ENCODE results near the gene ZNF436. TPM values are rescaled to one million over a fixed set of nuclear protein-coding genes. Genes with fewer than 3 reads are reported as not detected.

ZNF436 gene
- polyA plus RNA-seq, 1 donor (not counting 4 experiments of a cell fraction or from before 2014, with no cell fraction given) = 12.6 TPM

- Histone ChIP-seq H3K36me3 (ENCODE audit: control insufficient read depth in 2 of 2, extremely low read depth in 1 of 2, insufficient read depth in 2 of 2, low read length in 2 of 2) (peaks cover 0 to 1% of the 10 kb centered on the region in 2 experiments), H3K9me3 (ENCODE audit: control insufficient read depth, low read depth, low read length) (no peaks in the 10 kb centered on the region), H3K27ac (ENCODE audit: control insufficient read depth, insufficient read depth, low read length) (peak overlapping the region; percentile 97), H3K4me2 (ENCODE audit: control insufficient read depth, extremely low read depth, insufficient read depth, low read depth, low read length) (peak overlapping the region; percentile 87), H4K20me1 (ENCODE audit: control insufficient read depth, extremely low read depth, insufficient read depth, low read length) (no peaks in the 10 kb centered on the region), H3K27me3 (ENCODE audit: control insufficient read depth, extremely low read depth, insufficient read depth, low read length) (no peaks in the 10 kb centered on the region), H3K9me1 (ENCODE audit: control insufficient read depth, extremely low read depth, insufficient read depth, low read length) (peaks cover 3% of the 10 kb centered on the region), H3K4me3 (ENCODE audit: control insufficient read depth in 2 of 3, extremely low read depth in 1 of 3, insufficient read depth in 2 of 3, low read depth in 1 of 3, low read length in 3 of 3) (peak overlapping the region in 2 of 3 experiments; percentile 73 to 100), H3K4me1 (ENCODE audit: control insufficient read depth, extremely low read depth, insufficient read depth, low read length) (peaks cover 35% of the 10 kb centered on the region), H2AFZ (ENCODE audit: control insufficient read depth, low read length) (no peak overlapping the region), H3K79me2 (ENCODE audit: control insufficient read depth, insufficient read depth, low read length) (peaks cover 16% of the 10 kb centered on the region), H3K9ac (ENCODE audit: control insufficient read depth, extremely low read depth, insufficient read depth, low read length) (peak overlapping the region; percentile 97)
- TF ChIP-seq EZH2 (IDR thresholded peaks at IDR 0.05; ENCODE audit: low read length) = no peak
- no peak for TF ChIP-seq CTCF (optimal IDR thresholded peaks at IDR 0.05 in 1 of 3, IDR thresholded peaks at IDR 0.05 in 1 of 3, conservative IDR thresholded peaks at IDR 0.05 in 1 of 3; ENCODE audit: extremely low read depth in 1 of 3, insufficient read depth in 2 of 3, low read length in 3 of 3)
- dilution Hi-C loops (cut with MboI; ENCODE audit: extremely low pct_ligation_motif_present, low sequenced_read_pairs) = no loop called here
- DNase-seq (ENCODE audit: low read depth, low spot score) = no peak
- FAIRE-seq = no peak
Measured at GRCh38 chr1:23370330-23370708, 683 bp upstream of the ZNF436 start.

GRCh38 chr1:23368562-23369334 lies 888 bp downstream of the ZNF436 start:
- Histone ChIP-seq H3K27me3 (ENCODE audit: control insufficient read depth, extremely low read depth, insufficient read depth, low read length) (no peaks in the 10 kb centered on the region), H4K20me1 (ENCODE audit: control insufficient read depth, extremely low read depth, insufficient read depth, low read length) (no peaks in the 10 kb centered on the region), H3K9me1 (ENCODE audit: control insufficient read depth, extremely low read depth, insufficient read depth, low read length) (peaks cover 3% of the 10 kb centered on the region), H3K9me3 (ENCODE audit: control insufficient read depth, low read depth, low read length) (peaks cover 6% of the 10 kb centered on the region), H3K4me1 (ENCODE audit: control insufficient read depth, extremely low read depth, insufficient read depth, low read length) (peaks cover 35% of the 10 kb centered on the region), H2AFZ (ENCODE audit: control insufficient read depth, low read length) (peak overlapping the region; percentile 100), H3K4me2 (ENCODE audit: control insufficient read depth, extremely low read depth, insufficient read depth, low read depth, low read length) (peak overlapping the region; percentile 87), H3K79me2 (ENCODE audit: control insufficient read depth, insufficient read depth, low read length) (peaks cover 21% of the 10 kb centered on the region), H3K9ac (ENCODE audit: control insufficient read depth, extremely low read depth, insufficient read depth, low read length) (peak overlapping the region; percentile 97), H3K36me3 (ENCODE audit: control insufficient read depth in 2 of 2, extremely low read depth in 1 of 2, insufficient read depth in 2 of 2, low read length in 2 of 2) (peaks cover 1 to 5% of the 10 kb centered on the region in 2 experiments), H3K27ac (ENCODE audit: control insufficient read depth, insufficient read depth, low read length) (peak overlapping the region; percentile 97), H3K4me3 (ENCODE audit: control insufficient read depth in 2 of 3, extremely low read depth in 1 of 3, insufficient read depth in 2 of 3, low read depth in 1 of 3, low read length in 3 of 3) (peak overlapping the region; percentile 73 to 100 (median 94))
- dilution Hi-C loops (cut with MboI; ENCODE audit: extremely low pct_ligation_motif_present, low sequenced_read_pairs) = no loop called here
- DNase-seq (ENCODE audit: low read depth, low spot score) (peak; percentile 68), FAIRE-seq (no peak)
- no peak for TF ChIP-seq EZH2 (IDR thresholded peaks at IDR 0.05; ENCODE audit: low read length)
- peak in 1 of 3 experiments; percentile 8 for TF ChIP-seq CTCF (optimal IDR thresholded peaks at IDR 0.05 in 1 of 3, IDR thresholded peaks at IDR 0.05 in 1 of 3, conservative IDR thresholded peaks at IDR 0.05 in 1 of 3; ENCODE audit: extremely low read depth in 1 of 3, insufficient read depth in 2 of 3, low read length in 3 of 3)
